Right ventricle myocardium superior (tissue), 1 donor: ENCODE results near the gene ZNF638. TPM values are rescaled to one million over a fixed set of nuclear protein-coding genes. Genes with fewer than 3 reads are reported as not detected.
"Not testable (repeated sequence)": the region's sequence is repeated elsewhere in the genome, so short reads cannot be mapped to it uniquely, and the experiment has no call there.

Experiments
- ATAC-seq: fragments of 200-7000 bp; cut with Tn5 transposase; one replicate; pipeline ENCODE4 v1.9.1; 2020; ENCODE audit warnings: mild to moderate bottlenecking; ENCODE audit not compliant: poor library complexity
- DNase-seq: peaks from one replicate; pipeline ENCODE4 v3.0.0-alpha.2; 2020
- intact Hi-C: fragments of 100-400 bp; cut with DNase I; formaldehyde crosslinking; loops from one replicate; pipeline ENCODE4 v1.11.2; 2022
- long read RNA-seq: library from polyadenylated mRNA; unstranded; transcript quantifications from one replicate; pipeline ENCODE4 v2.0.0, GENCODE V29; 2021
- total RNA-seq: library from RNA; stranded (reverse); fragmentation: NEBNext Ultra II Directional; extraction: Animal tissue kit (Norgen Biotek cat#: 25700); gene quantifications from one replicate; pipeline ENCODE4 v1.2.1, GENCODE V29; 2021
- donor health status: DM: no; HTN: yes; CAD: no; lungs with severe emphysema.

The ZNF638 gene, protein sequence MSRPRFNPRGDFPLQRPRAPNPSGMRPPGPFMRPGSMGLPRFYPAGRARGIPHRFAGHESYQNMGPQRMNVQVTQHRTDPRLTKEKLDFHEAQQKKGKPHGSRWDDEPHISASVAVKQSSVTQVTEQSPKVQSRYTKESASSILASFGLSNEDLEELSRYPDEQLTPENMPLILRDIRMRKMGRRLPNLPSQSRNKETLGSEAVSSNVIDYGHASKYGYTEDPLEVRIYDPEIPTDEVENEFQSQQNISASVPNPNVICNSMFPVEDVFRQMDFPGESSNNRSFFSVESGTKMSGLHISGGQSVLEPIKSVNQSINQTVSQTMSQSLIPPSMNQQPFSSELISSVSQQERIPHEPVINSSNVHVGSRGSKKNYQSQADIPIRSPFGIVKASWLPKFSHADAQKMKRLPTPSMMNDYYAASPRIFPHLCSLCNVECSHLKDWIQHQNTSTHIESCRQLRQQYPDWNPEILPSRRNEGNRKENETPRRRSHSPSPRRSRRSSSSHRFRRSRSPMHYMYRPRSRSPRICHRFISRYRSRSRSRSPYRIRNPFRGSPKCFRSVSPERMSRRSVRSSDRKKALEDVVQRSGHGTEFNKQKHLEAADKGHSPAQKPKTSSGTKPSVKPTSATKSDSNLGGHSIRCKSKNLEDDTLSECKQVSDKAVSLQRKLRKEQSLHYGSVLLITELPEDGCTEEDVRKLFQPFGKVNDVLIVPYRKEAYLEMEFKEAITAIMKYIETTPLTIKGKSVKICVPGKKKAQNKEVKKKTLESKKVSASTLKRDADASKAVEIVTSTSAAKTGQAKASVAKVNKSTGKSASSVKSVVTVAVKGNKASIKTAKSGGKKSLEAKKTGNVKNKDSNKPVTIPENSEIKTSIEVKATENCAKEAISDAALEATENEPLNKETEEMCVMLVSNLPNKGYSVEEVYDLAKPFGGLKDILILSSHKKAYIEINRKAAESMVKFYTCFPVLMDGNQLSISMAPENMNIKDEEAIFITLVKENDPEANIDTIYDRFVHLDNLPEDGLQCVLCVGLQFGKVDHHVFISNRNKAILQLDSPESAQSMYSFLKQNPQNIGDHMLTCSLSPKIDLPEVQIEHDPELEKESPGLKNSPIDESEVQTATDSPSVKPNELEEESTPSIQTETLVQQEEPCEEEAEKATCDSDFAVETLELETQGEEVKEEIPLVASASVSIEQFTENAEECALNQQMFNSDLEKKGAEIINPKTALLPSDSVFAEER (N-terminal part only)
- 91.9 TPM for total RNA-seq
- long read RNA-seq, full-length matches to known transcripts = 14 of 76 reads
- long read RNA-seq, partial matches to known transcripts = 12 of 76 reads
- long read RNA-seq, other reads (novel, unspliced or antisense) = 50 of 76 reads

DNA sequence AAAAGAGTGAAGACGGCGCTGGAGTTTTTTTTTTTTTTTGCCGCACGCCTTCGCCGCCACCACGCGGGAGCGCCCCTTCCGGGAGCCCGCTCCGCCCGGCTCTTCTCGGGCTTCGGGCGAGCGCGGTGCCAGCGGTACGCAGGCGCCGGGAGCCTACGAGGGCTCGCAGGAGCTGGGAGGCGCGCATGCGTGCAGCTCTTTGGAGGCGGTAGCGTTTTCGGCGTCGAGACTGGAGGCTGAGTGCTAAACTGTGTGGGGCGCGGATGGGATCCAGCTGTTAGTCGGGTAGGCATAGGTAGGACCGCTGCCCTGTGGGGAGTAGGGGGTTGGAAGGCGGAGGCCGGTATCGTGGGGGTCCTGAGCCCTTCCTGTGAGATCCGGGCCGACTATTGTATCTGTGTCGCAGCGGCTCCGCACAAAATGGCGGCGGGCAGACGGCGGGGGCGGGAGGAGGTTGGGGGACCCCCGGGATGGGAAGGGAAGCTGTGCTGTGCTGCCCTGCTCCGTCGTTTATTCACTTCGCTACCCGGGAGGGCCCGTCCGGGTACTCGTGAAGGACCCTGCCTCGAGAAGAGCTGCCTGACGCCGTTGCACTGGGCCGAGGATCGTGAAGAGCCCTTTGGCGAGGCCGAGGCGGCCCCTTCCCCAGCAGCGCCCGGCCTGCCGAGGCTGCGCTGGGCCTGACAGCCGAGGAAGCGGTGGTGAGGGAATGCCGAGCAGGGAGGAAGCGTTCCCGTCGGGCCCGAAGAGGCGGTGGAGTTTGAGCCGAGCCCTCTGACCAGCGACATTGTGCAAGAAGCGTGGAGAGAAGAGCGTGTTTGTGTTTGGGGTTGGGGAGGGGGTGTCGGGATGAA lies at the start of gene ZNF638:
Gene ZNF638, plus strand, starts transcription at position 202 of the 854 bp plus-strand sequence. CDS start 17,173 bp downstream, outside the sequence.
- DNase-seq = peak; percentile 97
- peak; percentile 98 for ATAC-seq
- intact Hi-C loops = no loop called here

- no peak for DNase-seq
- ATAC-seq = no peak
- intact Hi-C loops = no loop called here
Measured at GRCh38 chr2:71281950-71282349, 49.6 kb upstream of the ZNF638 start.

DNA sequence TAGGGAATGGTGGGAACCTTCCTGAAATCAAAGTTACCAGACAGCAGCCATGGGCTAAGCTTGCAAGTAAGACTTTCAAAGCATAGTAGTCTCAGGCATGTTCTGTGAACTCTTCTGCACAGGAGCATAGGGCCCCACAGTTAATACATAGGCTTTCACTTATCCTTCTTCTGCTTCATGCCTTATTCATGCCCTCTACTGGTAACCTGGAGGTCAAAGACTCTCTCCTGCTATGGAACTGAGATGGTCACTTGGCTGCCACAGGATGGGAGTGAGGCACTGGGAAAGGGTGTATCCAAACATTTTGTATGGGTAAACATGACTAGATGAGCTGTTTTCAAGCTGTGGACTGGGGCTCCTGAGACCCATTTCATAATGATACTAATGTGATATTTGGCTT lies 49.1 kb upstream of the ZNF638 start:
- intact Hi-C loops = no loop called here
- no peak for ATAC-seq
- DNase-seq = no peak

DNA sequence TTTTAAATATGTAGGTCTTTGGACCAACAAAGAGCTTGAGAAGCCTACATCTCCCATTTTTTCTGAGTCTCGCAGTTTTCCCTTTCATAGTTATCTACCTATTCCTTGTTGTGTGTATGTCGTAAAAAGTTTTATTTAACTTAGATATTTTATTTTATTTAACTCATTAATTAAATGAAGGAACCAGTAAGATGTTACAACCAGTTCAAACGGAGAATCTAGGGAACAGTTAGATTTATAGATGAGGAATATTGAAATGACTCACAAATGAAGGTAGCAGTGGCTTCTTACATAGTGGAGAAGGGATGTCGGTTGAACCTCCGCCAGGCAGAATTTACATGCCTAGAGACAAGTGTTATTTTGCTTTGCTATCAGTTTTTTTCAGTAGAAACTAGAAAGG lies 48.5 kb upstream of the ZNF638 start:
- no peak for ATAC-seq
- DNase-seq = no peak
- intact Hi-C loops = no loop called here

DNA sequence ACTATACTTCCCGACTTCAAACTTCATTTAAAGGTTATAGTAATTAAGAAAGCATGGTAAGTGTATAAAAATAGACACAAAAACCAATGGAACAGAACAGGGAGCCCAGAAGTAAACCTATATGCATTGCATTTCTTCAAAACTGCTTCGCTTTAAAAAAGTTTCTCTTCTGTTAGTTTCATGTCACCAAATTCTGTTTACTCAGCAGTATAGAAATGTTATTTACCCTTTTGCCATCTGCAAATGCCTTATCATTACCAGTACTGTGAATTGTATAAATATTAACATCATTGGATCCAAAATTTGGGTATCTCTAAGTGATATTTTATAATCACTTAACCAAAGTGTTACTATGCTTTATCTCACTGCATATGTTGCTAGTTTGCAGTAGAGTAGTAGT lies 45.9 kb upstream of the ZNF638 start:
- no peak for DNase-seq
- ATAC-seq = no peak
- intact Hi-C loops = no loop called here

GRCh38 chr2:71291398-71291797 lies 40.2 kb upstream of the ZNF638 start:
- intact Hi-C loops = no loop called here
- DNase-seq (no peak), ATAC-seq (peak; percentile 68)

DNA sequence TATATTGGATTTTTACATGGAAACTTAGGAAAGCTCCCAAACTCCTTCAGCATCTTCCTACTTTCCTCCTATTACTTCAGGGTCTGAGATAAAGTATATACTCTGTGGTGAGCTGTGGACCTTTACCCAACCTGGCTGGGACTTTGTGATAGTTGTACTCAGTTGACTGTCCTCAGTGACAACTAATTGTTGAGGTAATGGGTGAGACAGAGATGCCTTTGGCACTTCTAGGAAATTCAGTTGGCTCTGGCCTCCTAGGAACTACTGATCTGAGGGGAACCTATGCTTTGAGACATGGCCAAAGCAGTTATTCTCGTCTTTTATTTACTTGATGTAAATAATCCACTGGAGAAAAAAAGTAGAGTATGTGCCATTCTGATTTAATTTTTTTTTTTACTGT lies 39.4 kb upstream of the ZNF638 start:
- ATAC-seq = no peak
- intact Hi-C loops = no loop called here
- no peak for DNase-seq

GRCh38 chr2:71298914-71299313 lies 32.7 kb upstream of the ZNF638 start:
- ATAC-seq = no peak
- intact Hi-C loops = no loop called here
- no peak for DNase-seq

DNA sequence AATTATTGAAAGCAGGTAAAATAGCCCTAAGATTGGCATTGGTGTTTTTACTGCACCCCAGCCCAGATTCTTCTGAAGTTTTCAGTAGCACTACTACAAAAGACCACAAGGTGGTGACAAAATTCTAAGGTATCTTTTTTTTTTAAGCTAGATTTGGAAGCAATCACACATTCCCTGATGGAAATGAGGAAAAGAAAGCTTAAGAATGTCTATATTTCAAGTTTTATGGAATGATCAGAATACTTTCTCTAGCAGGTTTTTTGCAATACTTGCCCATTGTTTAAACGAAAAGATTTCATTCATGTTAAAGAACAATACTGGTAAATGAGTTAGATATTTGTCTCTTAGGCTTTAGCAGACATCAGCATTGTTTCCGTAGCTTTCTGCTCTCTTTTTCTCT lies 32.1 kb upstream of the ZNF638 start:
- no peak for DNase-seq
- ATAC-seq = no peak
- intact Hi-C loops = no loop called here

DNA sequence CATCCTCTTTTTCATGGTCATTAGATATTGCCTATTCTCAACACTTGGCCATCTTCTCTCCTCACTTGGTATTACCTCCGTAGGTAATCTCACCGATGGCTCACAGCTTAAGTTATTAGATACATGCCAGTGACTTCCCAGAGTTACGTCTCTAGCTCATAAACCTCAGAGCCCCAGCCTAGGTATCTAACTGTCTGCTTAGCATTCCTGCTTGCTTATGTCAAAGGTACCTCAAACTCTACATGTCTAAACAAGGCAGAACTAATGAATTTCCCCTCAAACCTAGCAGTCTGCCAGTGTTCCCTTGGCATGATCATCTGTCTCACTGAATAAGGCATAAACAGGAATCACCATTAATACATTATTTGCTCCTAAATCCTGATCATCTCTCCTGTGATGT lies 27.7 kb upstream of the ZNF638 start:
- ATAC-seq (no peak), DNase-seq (no peak)
- intact Hi-C loops = loop anchor here (5.0 kb wide), 1 partner anchor 208 kb away; no protein-coding TSS in a partner anchor

GRCh38 chr2:71306762-71307161 lies 24.8 kb upstream of the ZNF638 start:
- peak; percentile 69 for ATAC-seq

GRCh38 chr2:71313016-71313766 lies 18.4 kb upstream of the ZNF638 start:
- DNase-seq (no peak), ATAC-seq (no peak)
- intact Hi-C loops = no loop called here

More at GRCh38 chr2:71306762-71307161, 24.8 kb upstream of the ZNF638 start:
- DNase-seq = no peak
- intact Hi-C loops = no loop called here

GRCh38 chr2:71317060-71317459 lies 14.5 kb upstream of the ZNF638 start:
- DNase-seq (no peak), ATAC-seq (no peak)
- intact Hi-C loops = no loop called here

GRCh38 chr2:71317900-71318299 lies 13.7 kb upstream of the ZNF638 start:
- intact Hi-C loops, DNase-seq, ATAC-seq: not testable (repeated sequence)

GRCh38 chr2:71323386-71323785 lies 8.2 kb upstream of the ZNF638 start:
- intact Hi-C loops = no loop called here
- DNase-seq = no peak
- ATAC-seq = no peak

GRCh38 chr2:71326968-71327367 lies 4.6 kb upstream of the ZNF638 start:
- DNase-seq = no peak
- ATAC-seq = no peak
- intact Hi-C loops = no loop called here

DNA sequence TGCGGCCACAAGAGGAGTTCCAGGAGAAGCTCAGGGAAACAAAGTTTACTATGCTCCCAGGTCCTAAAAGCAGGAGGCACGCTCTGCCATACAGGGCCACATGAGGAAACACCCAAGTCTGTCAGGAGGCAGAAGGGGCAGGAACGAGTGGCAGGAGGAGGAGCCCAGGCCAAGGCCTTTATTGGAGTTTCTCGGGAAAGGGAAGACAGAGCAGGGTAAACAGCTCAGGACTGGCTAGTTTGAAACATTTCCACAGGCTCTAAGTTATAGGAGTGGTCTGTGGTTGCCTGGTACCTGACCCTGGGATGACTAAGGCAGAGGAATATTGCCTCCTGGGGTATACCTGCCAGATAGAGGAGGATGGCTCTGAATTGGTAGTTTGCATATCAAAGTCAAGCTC lies 3.7 kb upstream of the ZNF638 start:
- no peak for DNase-seq
- intact Hi-C loops = no loop called here

More for the DNA sequence above, 3.7 kb upstream of the ZNF638 start:
- no peak for ATAC-seq
